GM18519 (cell line): ENCODE measurements around the gene DIO2.

Experiments
- ATAC-seq: cut with Tn5 transposase; IDR thresholded peaks from one replicate; pipeline ENCODE4 v1.9.1; 2021; ENCODE audit warnings: mild to moderate bottlenecking, moderate library complexity; ENCODE audit not compliant: unreplicated experiment, low FRiP score

The DIO2 gene

DNA sequence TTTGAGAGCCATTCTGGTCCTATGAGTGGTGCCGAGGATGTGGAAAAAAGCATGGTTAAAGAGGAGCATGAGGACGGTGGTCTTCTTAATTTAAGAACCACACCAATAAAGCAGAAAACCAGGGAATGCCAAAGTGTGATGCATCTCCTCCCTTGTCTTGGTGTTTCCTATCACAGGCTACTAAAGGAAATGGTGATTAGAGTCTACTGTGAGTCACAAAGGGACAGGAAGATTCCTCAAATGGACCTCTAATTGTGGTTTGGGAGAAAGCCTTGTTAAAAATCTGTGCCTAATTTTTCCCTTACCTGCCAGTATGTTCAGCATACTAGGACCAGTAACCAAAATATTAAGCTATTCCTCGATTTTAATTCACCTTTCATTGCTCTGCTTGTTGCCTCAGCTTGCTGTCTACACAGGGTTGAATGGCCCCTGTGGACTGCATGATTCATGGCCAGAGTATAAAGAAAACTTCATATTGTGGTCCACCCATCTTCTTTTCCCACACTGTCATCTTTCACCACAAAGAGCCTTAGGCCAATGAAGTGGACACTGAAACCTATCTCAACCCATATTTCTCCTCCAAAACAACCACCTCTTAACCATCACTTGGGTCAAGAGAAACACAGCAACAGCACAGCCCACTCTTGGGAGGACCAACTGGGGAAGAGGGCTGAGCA is 38.8 kb downstream of the DIO2 start:
- ATAC-seq, result no peak

DNA sequence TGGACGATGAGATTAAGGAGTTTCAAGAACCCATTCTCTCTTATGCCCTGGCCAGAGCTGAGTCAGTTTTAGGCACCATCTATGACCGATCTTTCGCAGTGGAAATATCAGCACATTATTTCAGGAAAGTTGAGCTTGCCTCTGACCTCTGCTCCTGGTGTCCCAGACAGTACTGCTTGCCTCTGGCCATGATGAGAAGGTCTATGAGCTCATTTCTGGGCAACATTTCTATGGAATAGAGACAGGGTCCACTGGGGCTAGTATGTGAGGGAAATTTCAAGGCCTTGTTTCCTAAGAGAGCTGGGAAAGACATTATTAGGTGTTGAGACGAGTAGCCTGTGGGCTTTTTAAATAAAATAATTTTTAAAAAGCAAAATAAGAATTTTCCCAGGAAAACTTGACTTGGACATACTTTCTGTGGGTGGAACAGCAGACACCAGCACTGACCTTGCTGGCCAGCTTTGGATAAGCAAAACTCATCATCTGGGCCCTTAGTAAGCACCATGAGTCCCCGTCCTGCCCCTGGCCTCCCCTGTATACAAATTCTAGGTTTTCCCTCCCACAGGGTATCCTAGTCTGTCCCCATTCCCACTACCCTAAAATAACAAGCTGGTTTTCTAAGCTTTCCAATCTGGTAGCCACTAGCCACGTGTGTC is 43.4 kb downstream of the DIO2 start:
- ATAC-seq, result no peak

DNA sequence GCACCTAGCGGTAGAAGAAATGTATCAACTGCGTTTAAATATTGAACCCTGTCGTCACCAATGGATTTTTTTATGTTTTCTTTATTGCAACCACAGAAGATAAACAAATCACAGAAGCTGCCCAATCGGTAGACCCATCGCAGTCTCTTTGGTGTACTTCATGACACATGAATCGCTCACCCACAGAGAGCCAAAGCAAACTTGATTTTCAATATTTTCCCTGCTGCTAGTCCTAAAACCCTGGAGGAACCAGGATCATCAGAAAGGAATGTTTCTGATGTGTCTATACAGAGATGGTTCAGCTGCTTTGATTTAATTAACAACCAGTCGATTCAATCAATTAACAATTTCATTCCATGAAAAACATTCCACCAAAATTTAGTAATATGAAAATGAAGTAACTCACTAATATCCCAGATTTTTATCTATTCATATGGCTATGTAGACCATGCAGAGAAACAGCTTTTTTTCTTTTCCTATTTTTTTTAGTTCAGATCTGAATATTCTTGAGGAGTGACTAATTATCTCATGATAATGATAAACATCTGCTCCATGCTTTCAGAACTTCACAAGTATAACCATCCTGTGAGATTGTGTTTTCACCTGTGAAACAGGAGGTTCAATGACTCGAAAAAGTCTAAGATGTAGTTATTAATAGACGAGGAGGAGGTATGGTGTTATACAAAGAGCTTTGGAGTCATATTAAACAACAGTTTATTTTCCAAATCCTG is 46.1 kb downstream of the DIO2 start:
- no peak for ATAC-seq

DNA sequence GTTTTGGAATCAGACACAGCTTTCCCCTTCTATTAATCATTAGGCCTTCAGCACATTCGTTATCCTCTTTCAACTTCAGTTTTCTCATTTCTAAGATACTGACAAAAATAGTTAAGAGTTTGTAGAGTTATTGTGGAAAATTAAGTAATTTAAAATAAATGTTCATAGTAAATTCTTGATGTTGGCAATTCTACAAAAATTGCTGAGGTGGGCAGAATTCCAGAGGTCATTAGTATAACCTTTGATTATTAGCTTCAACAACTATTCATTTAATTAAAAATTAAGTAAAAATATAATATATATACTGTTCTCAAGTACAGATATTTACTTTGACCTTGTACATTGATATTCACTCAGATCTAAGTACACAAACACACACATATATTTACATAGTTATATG is 58.5 kb downstream of the DIO2 start:
- no peak for ATAC-seq

DNA sequence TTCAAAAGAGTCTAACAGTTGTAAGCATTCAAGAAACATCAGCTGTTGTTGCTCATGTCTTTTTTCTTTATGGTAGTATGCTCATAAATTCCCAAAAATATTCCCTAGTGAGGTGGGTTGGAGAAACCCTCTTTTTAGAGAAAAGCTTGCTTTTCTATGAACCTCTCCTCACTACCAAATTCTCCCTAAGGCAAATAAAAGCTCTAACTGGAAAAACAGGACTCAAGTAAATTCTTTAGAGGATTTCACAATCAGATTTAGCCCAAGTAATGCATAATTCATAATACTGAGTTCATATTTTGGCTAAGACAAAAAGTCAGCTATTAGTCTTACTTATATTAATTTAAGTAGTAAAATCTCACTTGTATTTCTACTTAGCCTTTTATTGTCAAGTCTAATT is 59.1 kb downstream of the DIO2 start:
- no peak for ATAC-seq

DNA sequence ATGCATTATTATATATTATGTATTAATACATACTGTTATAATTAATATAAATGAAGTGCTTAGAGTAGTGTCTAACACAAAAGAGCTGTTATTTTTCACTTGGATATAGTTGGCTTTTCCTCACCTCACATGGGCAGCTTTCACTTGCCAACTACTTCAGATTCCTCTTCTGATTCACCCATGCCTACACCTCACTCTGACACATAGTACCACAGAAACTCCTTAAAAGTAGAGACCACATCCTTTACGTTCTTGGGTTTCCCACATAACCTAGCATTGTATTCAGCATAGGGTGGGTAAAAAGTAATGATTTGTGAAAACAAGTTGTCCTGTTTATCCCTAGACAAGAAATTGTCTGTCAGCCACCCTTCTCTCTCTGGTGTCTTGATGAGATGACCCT is 61.0 kb downstream of the DIO2 start:
- no peak for ATAC-seq
